Epidermal melanocyte (primary cell): ENCODE data around the gene ENO1.
"Not testable (repeated sequence)": the region's sequence is repeated elsewhere in the genome, so short reads cannot be mapped to it uniquely, and the experiment has no call there.

Source experiments
- DNase-seq: peaks from one replicate; pipeline ENCODE4 v3.0.0; 2011; ENCODE audit warnings: low spot score; ENCODE audit not compliant: insufficient read length

ENO1 gene

DNA sequence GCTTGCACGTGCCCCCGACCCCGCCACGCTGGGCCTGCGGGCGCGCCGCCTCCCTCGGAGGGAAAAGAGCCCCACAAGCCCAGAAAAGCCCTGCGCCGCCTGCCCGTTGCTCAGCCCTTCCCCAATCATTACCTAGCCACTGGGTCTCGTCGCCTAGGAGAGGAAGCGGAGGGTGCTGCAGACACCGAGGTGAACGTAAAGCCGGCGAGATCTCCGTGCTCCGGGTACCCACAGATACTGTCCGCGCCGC is at the start of gene ENO1:
ENO1 (minus strand) TSS at position 239 of the 250 bp plus-strand sequence. CDS start 3,778 bp downstream, outside the sequence.
- DNase-seq = no peak

DNA sequence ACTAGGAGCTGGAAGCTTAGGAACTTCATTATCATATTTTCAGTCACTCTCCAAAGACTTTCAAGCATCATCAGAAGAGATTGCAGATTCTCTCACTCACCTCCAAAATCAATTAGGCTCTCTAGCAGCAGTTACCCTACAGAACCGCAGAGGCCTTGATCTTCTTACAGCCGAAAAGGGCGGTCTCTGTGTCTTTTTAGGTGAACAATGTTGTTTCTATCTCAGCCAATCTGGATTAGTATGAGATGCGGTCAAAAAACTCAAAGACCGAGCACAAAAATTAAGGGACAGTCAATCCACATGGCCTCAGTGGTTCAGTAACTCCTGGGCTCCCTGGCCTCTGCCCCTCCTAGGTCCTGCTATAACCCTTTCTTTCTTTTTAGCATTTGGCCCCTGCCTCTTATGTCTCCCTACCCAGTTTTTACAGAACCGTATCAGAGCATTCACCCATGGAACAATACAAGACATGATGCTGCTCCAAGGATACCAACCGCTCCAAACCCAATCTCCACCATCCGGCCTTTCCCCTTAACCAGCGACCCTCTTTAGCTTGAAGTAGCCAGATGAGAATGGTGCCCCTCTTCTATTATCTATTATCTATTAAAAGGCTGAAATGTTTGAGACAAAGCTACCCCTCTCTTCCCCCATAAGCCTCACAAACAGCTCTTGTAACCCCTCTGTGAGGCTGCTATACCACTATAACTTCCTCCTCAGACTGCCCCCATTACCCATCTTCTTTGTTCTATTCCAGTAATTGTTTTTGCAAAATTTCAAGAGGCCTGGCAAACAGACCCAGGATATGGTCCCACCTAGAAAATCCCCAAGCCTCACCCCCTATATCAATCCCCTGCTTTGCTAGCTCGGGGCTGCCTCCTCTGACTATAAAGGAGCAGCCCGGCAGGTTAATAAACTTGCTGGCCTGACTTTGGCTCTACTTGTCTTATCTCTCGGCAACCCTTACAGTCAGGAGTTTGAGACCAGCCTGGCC is 48.5 kb upstream of the ENO1 start:
- no peak for DNase-seq

DNA sequence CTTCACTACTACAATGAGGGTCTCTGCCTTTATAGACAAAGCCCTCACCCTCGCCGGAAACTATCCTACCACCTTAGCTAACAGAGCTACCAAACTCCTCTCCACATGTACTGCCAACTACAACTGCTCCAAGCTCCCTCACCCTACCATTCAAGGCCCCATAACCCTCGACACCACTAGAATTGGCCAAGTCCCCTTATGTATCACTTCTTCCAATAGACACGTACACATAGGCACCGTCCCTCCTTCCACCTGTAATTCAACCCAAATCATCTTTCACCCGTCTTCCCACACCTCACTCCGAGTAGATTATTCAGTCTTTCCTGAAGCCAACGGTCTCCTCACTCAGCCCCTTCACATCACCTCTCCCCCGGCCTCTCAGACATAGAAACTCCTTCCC is 47.5 kb upstream of the ENO1 start:
- DNase-seq = no peak

DNA sequence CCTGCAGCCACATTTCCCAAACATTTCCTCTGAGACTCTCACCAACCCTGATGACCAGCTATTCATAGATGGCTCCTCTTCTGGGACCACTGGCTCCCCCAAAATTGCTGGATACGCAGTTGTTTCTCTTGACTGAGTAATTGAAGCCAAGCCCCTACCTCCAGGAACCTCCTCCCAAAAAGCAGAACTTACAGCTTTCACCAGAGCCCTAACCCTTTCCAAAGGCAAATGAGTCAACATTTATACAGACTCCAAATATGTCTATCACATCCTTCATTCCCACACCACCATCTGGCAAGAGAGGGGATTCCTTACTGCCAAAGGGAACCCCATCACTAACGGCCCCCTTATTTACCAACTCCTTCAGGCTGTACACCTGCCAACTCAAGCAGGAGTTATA is 46.9 kb upstream of the ENO1 start:
- DNase-seq = no peak

DNA sequence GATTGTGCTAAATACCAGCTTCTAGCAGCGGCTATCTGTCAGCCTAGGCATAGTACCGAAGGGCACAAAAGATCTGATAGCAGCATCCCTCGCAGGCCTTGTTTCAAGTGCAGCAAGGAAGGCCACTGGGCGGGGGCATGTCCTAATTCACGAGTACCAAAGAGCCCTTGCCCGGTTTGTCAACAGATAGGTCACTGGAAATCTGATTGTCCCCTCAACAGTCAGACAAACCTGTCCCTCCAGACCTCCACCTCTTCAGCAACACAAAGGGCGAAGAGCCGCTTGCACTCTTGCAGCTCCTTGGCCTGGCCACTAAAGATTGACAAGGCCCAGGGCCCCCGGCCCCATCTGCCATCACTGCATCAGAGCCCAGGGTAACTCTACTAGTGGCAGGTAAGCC is 44.5 kb upstream of the ENO1 start:
- DNase-seq = no peak

DNA sequence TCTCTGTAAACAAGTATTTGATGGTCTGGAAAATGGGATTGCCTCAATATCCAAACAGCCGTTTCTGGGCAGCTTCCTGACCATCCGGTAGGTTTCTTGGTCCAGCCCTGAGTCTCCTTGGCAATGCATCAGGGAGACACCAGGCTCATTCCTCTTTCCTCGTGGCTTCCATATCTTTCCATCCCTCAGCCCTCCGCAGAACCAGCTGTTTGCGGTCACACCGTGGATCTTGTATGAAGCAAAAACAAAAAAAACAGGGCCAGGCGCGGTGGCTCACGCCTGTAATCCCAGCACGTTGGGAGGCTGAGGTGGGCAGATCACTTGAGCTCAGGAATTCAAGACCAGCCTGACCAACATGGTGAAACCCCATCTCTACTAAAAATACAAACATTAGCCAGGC is 39.0 kb upstream of the ENO1 start:
- DNase-seq = not testable (repeated sequence)

DNA sequence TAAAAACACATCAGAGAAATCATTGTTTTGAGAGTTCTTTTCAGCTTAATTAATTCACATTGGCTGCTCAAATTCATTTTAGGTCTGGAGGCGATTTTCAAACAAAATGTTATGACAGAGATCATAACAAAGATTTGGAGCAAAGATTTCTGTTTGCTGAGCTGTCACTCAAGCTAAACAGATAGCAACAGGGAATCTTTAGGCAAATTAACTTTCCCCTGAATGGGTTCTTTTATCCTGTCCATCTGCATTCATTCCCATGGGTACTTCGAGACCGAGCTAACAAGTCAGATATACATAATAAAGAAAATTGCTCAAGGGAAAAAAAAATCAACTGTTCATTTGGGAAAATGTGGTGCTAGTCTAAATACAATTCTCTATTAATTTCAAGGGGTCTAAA is 37.0 kb upstream of the ENO1 start:
- DNase-seq = no peak

DNA sequence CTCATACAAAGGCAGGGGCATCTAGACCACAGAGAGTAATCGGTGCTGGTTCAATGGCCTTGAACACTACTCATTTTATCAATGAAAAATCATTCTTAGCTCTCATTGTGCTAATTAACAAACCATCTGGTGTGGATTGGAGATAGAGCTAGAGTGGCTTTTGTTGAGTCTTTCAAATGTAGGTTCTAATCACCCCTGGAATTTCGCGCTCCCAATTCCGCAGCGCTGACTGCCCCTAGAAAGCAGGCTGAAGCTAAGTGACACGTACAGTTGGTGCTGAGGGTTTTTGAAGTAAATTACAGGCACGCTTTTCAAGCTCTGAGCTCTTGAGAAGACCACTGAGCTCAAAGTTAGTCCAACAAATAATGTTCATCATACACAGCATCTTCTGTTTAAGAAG is 36.0 kb upstream of the ENO1 start:
- DNase-seq = no peak

DNA sequence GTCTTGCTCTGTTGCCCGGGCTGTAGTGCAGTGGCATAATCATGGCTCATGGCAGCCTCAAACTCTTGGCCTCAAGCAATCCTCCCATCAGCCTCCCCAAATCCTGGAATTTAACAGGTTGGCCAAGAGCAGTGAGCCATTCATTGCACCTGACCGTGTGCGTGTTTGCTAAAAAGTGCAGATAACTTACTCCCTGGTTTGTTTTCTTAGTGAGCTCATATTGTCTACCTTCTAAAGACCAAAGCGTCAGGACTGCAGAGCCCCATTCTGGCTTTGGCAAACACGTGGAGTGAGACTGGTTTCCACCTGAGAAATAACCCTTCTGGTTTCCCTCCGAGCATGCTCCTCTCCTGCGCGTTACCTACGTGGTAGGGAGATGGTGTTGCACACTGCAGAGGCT is 35.0 kb upstream of the ENO1 start:
- no peak for DNase-seq

DNA sequence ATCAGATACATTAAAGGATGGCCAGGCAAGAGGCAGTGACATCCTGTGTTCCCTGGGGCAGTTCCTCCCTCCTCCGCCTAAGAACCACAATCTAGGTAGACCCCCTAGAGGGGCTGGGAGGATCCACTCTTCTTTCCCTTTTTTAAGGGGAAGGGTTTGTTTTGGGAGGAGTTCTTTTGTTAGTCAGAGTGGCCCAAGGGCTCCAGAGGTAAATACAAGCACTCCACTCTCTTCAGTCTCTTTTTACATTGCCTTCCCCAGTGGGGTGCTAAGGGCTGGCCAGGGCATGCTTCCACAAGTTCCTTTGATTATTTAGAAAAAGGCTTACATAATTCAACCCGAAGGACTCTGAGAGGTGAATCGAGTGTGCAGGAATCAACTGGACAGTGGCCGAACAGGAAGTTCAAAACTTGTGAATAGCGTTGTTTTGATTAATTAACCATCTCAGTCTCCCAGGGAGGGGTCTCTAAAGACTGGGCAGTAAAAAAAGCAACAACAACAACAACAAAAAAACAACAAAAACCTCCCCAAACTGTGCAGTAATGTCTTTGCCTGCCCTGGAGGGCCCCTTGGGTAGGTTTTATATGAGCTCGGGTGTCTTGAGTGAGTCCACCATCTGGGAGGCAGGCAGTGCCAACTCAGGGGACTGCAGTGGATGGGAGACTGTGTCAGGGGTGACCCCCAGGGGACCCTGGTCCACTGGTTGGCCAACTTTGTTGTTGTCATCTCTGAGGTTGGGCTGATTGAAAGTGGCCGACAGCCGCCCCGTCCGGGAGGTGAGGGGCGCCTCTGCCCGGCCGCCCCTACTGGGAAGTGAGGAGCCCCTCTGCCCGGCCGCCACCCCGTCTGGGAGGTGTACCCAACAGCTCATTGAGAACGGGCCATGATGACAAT is 33.2 kb upstream of the ENO1 start:
- no peak for DNase-seq

DNA sequence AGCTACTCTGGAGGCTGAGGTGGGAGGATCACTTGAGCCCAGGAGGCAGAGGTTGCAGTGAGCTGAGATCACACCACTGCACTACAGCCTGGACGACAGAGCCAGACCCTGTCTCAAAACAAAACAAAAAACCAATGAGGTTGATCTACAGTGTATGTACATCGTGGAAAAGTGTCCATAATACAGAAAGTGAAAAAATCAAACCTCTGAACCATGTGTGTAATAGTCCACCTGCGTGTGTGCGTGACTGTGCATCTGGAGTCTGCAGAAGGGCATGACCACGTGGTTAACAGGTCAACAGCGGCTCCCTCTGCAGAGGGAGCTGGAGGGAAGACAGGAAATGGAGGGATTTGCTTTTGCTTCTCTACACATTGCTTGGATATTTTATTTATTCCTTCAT is 32.4 kb upstream of the ENO1 start:
- no peak for DNase-seq

DNA sequence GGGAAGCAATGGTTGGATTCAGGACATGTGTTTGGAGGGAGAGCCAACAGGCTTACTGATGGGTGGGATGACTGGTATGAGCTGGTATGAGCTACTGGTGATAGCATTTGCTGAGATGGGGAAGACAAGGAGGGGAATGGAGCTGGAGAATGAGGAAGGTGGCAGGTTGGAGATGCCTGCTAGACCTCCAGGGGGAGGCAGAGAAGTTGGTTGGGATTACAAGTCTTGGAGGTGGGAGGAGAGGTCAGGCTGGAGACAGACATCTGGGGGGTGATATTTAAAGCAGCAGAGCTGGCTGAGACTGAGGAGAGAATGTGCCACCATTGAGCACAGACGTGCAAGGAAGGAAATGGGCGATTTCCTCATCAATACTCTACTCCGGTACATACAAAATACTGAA is 31.8 kb upstream of the ENO1 start:
- DNase-seq = no peak

DNA sequence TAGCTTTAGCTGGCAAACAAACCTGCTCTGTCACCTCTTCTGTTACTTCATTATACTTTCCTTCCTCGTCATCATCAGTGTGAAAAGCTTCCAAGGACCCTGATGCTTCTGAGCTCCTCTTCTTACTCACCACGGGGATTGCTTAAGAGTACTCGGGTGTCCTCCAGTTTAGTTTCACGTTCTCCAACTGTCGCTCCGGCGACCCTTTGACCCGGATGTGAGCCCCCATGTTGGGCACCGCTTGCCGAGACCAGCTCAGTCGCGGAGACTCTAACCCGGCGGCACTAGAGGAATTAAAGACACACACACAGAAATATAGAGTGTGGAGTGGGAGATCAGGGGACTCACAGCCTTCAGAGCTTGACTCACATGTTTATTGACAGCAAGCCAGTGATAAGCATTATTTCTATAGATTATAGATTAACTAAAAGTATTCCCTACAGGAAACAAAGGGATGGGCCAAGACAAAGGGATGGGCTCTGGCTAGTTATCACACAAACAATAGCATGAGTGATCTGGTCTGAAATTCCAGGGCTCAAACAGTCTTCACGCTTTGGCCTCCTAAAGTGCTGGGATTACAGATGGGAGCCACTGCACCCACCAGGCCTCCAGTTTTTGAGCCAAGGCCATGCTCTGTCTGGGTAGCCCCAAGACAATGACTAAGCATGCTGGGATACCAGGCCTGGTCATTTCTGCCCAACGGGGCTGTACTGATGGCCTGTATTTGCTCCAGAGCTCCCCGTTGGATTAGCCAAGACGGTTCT is 30.1 kb upstream of the ENO1 start:
- no peak for DNase-seq

DNA sequence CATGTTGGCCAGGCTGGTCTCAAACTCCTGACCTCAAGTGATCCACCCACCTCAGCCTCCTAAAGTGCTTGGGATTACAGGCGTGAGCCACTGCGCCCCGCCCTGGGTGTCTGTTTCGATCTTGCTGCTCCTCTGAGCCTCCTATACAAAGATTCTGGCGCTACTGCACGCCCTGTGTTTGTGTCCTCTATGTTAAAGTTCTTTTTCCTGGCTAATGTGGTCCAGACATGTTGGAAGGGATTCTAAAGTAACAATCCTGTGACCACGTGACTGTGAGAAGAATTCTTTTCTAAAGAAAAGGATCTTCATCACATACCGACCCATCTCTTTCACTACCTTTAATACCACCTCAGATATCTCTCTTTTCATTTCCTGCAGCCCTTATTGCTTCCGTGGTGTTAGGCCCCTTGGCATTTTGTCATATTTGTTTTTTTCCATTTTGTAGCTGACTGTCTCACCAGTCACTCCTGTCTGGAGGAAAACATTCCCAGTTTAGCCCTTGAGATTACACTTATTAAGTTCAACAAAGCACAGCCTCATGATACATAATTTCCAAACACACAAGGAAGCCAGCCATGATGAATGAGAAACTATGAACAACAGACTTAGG is 27.2 kb upstream of the ENO1 start:
- DNase-seq = no peak

DNA sequence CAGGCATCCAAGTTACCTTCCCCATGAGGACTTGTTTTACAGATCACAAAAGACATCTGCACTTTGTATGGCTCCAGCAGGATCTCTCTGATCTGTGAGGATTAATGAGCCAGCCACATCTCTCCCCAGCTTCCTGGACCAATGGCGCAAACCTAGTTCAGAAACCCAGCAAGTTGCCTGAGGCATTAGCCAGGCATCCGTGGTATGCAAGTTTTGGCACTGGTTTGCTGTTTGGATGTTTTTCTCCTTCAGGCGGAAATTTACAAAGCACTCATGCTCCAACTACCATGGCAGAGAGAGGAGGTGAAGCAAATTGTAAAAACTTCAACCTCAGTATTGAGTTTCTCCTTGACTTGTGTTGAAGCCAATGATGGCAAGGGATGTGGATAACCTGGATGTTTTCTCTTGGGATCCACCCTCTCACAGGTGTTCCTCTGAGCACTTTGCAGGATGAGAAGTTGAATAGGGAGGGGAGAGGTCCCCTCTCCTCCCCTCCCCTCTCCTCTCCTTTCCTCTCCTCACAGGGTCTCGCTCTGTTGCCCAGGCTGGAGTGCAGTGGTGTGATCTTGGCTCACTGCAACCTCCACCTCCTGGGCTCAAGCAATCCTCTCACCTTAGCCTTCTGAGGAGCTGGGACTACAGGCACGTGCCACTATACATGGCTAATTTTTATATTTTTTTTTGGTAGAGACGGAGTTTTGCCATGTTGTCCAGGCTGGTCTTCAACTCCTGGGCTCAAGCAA is 25.6 kb upstream of the ENO1 start:
- DNase-seq = peak; percentile 97

DNA sequence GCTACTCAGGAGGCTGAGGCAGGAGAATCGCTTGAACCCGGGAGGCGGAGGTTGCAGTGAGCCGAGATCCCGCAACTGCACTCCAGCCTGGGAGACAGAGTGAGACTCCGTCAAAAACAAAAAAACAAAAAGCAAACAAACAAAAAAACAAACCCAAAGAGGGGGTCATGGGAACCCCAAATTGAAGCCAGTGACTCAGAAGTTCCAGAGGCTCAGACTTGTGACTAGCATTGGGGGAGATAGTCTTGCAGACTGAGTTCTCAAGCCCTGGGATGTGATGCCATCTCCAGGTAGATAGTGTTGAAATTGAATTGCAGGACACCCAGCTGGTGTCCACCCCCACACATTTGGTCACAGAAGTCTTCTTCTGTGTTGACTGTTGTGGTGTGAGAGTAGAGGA is 24.9 kb upstream of the ENO1 start:
- no peak for DNase-seq

DNA sequence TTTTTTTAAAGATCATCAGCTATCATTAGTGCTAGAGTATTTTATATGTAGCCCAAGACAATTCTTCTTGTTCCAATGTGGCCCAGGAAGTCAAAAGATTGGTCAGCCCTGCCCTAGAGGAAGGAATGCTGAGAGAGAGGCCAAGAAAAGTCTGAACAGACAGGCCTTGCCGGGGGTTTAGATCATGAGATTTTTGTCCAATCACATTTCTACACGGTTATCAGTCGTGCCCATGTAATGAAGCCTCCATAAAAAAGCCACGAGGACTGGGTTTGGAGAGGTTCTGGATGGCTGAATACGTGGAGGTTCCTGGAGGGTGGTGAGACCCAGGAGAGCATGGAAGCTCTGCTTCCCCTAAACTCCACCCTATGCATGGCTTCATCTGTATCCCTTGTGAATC is 24.3 kb upstream of the ENO1 start:
- DNase-seq = peak; percentile 43

DNA sequence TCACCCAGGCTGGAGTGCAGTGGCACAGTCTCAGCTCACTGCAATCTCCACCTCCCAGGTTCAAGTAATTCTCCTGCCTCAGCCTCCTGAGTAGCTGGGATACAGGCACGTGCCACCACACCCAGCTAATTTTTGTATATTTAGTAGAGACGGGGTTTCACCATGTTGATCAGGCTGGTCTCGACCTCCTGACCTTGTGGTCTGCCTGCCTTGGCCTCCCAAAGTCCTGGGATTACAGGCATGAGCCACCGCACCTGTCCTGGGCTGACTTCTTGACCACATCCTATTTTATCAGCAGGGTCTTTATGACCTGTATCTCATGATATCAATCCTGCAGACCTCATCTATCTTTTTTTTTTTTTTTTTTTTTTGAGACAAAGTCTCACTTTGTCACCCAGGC is 22.2 kb upstream of the ENO1 start:
- DNase-seq = not testable (repeated sequence)

DNA sequence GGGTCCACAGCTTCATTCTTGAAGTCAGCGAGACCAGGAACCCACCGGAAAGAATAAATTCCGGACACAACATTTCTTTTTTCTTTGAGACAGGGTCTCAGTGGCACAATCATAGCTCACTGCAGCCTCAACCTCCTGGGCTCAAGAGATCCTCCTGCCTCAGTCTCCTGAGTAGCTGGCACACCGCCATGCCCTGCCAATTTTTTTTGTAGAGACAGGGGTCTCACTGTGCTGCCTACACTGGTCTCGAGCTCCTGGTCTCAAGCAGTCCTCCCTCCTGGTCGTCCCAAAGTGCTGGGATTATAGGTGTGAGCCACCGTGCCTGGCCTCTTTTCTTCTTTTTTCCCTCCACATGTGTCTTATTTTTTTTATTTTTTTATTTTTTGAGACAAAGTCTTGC is 20.6 kb upstream of the ENO1 start:
- no peak for DNase-seq

DNA sequence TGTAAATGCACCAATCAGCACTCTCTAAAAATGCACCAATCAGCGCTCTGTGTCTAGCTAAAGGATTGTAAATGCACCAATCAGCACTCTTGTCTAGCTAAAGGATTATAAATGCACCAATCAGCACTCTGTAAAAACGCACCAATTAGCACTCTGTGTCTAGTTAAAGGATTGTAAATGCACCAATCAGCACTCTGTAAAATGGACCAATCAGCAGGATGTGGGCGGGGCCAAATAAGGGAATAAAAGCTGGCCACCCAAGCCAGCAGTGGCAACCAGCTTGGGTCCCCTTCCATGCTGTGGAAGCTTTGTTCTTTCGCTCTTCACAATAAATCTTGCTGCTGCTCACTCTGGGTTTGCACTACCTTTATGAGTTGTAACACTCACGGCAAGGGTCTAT is 19.9 kb upstream of the ENO1 start:
- not testable (repeated sequence) for DNase-seq

DNA sequence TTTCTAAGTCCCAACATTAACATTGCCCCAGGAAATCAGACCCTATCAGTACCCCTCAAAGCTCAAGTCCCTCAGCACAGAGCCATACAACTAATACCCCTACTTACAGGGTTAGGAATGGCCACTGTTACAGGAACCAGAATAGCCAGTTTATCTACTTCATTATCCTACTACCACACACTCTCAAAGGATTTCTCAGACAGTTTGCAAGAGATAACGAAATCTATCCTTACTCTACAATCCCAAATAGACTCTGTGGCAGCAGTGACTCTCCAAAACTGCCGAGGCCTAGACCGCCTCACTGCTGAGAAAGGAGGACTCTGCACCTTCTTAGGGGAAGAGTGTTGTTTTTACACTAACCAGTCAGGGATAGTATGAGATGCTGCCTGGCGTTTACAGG is 19.0 kb upstream of the ENO1 start:
- not testable (repeated sequence) for DNase-seq
